Measurements from ENCODE around the gene NOTCH1.

Gene NOTCH1

DNA sequence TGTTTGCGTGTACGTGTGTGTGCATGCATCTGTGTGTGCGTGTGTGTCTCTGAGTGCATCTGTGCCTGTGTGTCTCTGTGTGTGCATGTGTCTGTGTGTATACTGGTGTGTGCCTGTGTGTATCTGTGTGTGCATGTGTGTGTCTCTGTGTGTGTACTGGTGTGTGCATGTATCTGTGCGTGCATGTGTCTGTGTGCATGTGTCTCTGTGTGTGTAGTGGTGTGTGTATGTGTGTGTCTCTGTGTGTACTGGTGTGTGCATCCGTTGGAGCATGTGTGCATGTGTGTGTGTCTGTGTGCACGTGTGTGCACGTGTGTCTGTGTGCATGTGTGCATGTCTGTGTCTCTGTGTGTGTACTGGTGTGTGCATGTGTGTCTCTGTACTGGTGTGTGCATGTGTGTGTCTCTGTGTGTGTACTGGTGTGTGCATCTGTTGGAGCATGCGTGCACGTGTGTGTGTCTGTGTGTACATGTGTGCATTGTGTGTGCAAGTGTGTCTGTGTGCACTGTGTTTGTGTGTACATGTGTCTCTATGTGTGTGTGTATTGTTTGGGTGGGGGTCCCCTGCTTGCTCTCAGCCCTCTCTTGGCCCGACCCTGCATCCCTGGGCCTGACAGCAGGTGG lies 23.8 kb upstream of the NOTCH1 start:
- H3K4me1 Mint-ChIP-seq: peaks cover 73% of the 10 kb centered on the region
- H3K36me3 Mint-ChIP-seq (ENCODE audit: low read depth): peaks cover 4% of the 10 kb centered on the region
- TF ChIP-seq, protein P1, sequence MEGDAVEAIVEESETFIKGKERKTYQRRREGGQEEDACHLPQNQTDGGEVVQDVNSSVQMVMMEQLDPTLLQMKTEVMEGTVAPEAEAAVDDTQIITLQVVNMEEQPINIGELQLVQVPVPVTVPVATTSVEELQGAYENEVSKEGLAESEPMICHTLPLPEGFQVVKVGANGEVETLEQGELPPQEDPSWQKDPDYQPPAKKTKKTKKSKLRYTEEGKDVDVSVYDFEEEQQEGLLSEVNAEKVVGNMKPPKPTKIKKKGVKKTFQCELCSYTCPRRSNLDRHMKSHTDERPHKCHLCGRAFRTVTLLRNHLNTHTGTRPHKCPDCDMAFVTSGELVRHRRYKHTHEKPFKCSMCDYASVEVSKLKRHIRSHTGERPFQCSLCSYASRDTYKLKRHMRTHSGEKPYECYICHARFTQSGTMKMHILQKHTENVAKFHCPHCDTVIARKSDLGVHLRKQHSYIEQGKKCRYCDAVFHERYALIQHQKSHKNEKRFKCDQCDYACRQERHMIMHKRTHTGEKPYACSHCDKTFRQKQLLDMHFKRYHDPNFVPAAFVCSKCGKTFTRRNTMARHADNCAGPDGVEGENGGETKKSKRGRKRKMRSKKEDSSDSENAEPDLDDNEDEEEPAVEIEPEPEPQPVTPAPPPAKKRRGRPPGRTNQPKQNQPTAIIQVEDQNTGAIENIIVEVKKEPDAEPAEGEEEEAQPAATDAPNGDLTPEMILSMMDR (IDR thresholded peaks at IDR 0.05; ENCODE audit: unreplicated experiment in 3 of 3): no peak
- H3K9me3 Mint-ChIP-seq: no peaks in the 10 kb centered on the region
- H3K27ac Mint-ChIP-seq: peak overlapping the region; percentile 33 to 91 (median 85)
- no peaks in the 10 kb centered on the region for H3K27me3 Mint-ChIP-seq (ENCODE audit: low read depth)
- peak overlapping the region in 2 of 3 experiments; percentile 7 to 43 for H3K4me3 Mint-ChIP-seq

DNA sequence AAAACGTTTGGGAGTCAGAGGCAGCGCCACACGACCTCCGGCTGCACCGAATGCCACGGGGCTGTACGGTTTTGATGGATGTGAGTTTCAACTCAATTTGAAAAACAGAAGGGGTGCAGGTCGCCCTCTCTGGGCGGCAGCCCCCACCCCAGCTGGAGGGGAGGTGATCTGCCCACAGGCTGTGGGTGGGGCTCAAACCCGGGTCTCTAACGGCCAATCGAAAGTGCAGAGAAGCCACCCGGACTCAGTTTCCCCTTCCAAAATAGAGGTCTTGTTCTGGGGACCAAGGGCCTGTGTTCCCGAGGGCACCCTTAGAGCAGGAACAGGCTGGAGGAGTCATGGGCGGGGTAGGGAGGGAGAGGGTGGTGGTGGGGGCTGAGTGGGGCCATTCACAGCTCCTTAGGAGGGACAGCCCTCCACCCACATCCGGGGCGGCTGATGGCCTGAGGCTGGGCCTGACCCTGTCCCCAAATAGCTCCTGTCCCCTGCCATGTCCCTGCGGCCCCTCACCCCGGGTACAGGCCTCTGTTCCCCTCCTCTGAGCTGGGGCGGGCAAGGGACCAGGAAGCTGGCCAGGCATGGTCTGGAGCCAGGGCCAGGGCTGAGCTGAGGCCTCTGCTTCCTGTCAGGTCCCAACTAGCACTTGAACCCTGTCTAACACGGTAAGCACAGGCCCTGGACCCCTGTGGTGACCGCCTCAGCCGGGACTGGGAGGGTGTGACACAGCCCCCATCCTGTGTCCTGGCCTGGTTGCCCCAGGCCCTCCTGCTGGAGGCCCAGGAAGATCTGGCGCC lies 22.6 kb upstream of the NOTCH1 start:
- Mint-ChIP-seq H3K4me1 (peaks cover 63% of the 10 kb centered on the region), H3K9me3 (no peaks in the 10 kb centered on the region), H3K36me3 (ENCODE audit: low read depth) (peaks cover 4% of the 10 kb centered on the region), H3K4me3 (no peak overlapping the region), H3K27ac (peak overlapping the region; percentile 76 to 91 (median 85)), H3K27me3 (ENCODE audit: low read depth) (no peaks in the 10 kb centered on the region)
- TF ChIP-seq, protein P1 (IDR thresholded peaks at IDR 0.05; ENCODE audit: unreplicated experiment in 3 of 3): no peak

DNA sequence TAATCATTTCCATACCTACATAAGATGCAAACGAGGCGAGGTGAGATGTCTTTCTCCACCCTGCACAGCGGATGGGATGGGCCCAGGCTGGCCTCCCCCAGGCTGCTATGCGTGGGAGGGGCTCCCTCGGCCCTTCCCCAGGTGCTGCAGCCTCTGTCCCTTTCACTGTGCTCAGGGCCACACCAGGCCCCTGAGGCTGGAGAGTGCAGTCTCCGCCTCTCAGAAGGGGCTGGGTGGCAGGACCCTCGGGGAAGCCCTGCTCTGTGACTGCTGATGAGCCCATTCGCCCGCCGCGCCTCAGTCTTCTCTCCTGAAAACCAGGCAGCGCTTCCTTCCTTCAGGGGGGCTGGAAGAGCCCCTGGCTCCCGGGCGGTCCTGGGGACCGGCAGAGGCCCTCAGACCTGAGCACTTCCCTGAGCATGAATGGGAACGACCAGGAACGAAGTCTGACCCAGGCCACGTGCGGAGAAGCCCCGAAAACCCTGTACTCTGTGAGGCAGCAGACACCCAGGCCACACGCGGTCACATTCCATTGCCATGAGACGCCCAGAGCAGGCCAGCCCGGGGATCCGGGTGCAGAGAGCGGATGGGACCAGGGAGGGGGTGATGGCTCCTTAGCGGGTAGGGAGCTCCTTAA lies 21.9 kb upstream of the NOTCH1 start:
- Mint-ChIP-seq H3K9me3 (no peaks in the 10 kb centered on the region), H3K27me3 (ENCODE audit: low read depth) (no peaks in the 10 kb centered on the region), H3K4me3 (peak overlapping the region in 1 of 3 experiments; percentile 26), H3K4me1 (peaks cover 58% of the 10 kb centered on the region), H3K36me3 (ENCODE audit: low read depth) (peaks cover 4% of the 10 kb centered on the region), H3K27ac (peak overlapping the region; percentile 76 to 87 (median 81))
- TF ChIP-seq, protein P1 (IDR thresholded peaks at IDR 0.05; ENCODE audit: unreplicated experiment in 3 of 3): no peak

DNA sequence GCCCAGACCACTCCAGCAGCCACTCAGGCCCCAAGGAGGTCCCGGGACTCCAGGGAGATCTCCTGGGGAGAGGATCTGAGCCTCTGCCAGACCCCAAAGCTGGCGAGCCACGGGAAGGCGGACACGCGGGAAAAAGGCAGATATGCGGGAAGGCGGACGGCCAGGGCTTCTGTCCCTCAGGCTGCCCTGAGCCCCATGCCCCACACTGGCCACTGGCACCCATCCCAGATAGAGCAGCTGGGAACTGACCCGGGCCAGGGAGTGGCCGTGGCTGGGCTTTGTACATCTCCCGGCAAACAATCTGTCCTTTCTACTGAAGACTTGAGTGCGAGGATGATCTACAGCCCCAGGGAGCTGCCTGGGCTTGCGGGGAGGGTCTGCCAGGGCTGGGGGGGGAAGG lies 21.1 kb upstream of the NOTCH1 start:
- TF ChIP-seq, protein P1 (IDR thresholded peaks at IDR 0.05; ENCODE audit: unreplicated experiment in 3 of 3): no peak
- H3K27ac Mint-ChIP-seq: peak overlapping the region; percentile 55 to 100 (median 87)
- no peaks in the 10 kb centered on the region for H3K27me3 Mint-ChIP-seq (ENCODE audit: low read depth)
- peaks cover 4% of the 10 kb centered on the region for H3K36me3 Mint-ChIP-seq (ENCODE audit: low read depth)
- no peaks in the 10 kb centered on the region for H3K9me3 Mint-ChIP-seq
- peaks cover 53% of the 10 kb centered on the region for H3K4me1 Mint-ChIP-seq
- H3K4me3 Mint-ChIP-seq: peak overlapping the region in 1 of 3 experiments; percentile 6

DNA sequence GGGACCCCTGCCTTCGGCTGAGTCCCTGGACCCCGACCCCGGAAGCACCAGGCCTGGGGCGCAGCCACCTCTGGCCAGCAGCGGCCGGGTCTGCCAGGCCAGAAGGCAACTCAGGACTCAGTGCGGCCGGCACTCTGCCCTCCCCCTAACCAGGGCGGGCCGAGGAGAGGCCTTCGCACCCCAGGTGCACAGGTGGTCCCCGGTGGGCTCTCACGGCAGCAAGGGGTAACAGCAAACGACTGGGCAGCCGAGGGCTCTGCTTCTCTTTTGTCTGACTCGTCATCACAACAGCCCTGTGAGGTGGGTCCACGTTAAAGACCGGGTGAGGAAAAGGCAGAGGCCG lies 20.7 kb upstream of the NOTCH1 start:
- Mint-ChIP-seq H3K36me3 (ENCODE audit: low read depth) (peaks cover 4% of the 10 kb centered on the region), H3K9me3 (no peaks in the 10 kb centered on the region), H3K4me3 (peak overlapping the region in 1 of 3 experiments; percentile 6), H3K27ac (peak overlapping the region; percentile 87 to 100 (median 96)), H3K27me3 (ENCODE audit: low read depth) (no peaks in the 10 kb centered on the region), H3K4me1 (peaks cover 49% of the 10 kb centered on the region)
- TF ChIP-seq, protein P1 (IDR thresholded peaks at IDR 0.05; ENCODE audit: unreplicated experiment in 3 of 3): no peak

Measured in nephron (organoid).